HepG2 (cell line): ENCODE data around the gene GLIS1. TPM values are rescaled to one million over a fixed set of nuclear protein-coding genes. Genes with fewer than 3 reads are reported as not detected.

ENCODE experiments used
- ATAC-seq: fragments of 200-7000 bp; cut with Tn5 transposase; 3 replicates; pipeline ENCODE4 v1.9.1; 2020; ENCODE audit warnings: mild to moderate bottlenecking, moderate library complexity
- BruUV-seq: library from RNA; stranded (reverse); fragments of 400-500 nt; replicated peaks from 2 replicates; lab custom pipeline; 2021; lab: Mats Ljungman, UMichigan
- CTCF ChIA-PET: fragments of 300-600 bp; formaldehyde crosslinking; extraction: SDS; loops from one replicate; lab custom pipeline; 2021; ENCODE audit warnings: low total read pairs, inconsistent platforms, low intra/inter-chr PET ratio; lab: Yijun Ruan, JAX
- POLR2A ChIA-PET: fragments of 350-600 bp; sonication (Branson Sonifier 250); formaldehyde crosslinking; loops from one replicate; lab custom pipeline; 2020; ENCODE audit warnings: antibody characterized with exemption, inconsistent platforms; lab: Yijun Ruan, JAX
- DNase-seq: peaks from one replicate; pipeline ENCODE4 v3.0.0-alpha.2; 2015; ENCODE audit warnings: low spot score
- FAIRE-seq: peaks from 3 replicates; lab custom pipeline; 2011; peaks lifted over from hg19 to GRCh38; lab: Jason Lieb, UNC
- H2AFZ ChIP-seq: one replicate; pipeline ENCODE4 v1.6.1; 2011; ENCODE audit warnings: low read length, inconsistent platforms
- H3K27ac ChIP-seq: fragments of 300-600 bp; 3 replicates; pipeline ENCODE4 v1.8.0; 2011; ENCODE audit warnings: mixed run types, mild to moderate bottlenecking, mixed read lengths, low read length, inconsistent platforms; ENCODE audit not compliant: insufficient read depth; ENCODE audit errors: extremely low read length
- H3K27me3 ChIP-seq, 2 experiments: fragments of 200-600 bp in 1 of 2; 2 replicates in 1 of 2; 3 replicates in 1 of 2; pipeline versions ENCODE4 v1.6.0 to v1.8.0; 2011; ENCODE audit warnings: low read length in 2 of 2, mild to moderate bottlenecking in 2 of 2, moderate library complexity in 2 of 2, inconsistent platforms in 1 of 2; ENCODE audit not compliant: insufficient read depth in 2 of 2, control insufficient read depth in 1 of 2
- H3K36me3 ChIP-seq, 2 experiments: fragments of 200-600 bp in 1 of 2; replicated peaks in 1 of 2; 2 replicates in 1 of 2; 3 replicates in 1 of 2; pipeline versions ENCODE4 v1.5.1 to v1.8.0; 2011; ENCODE audit warnings: low read length in 2 of 2, inconsistent platforms in 1 of 2; ENCODE audit not compliant: insufficient read depth in 2 of 2, control insufficient read depth in 1 of 2
- H3K4me1 ChIP-seq: 2 replicates; pipeline ENCODE4 v1.5.1; 2012; ENCODE audit warnings: low read length, inconsistent platforms; ENCODE audit not compliant: insufficient read depth
- H3K4me2 ChIP-seq: 2 replicates; pipeline ENCODE4 v1.6.0; 2011; ENCODE audit warnings: low read depth, low read length, inconsistent platforms
- H3K4me3 ChIP-seq, 3 experiments: fragments of 200-600 bp in 1 of 3; sonication (generic), shearing (Covaris generic) in 1 of 3; replicated peaks in 1 of 3; 2 replicates each; pipeline ENCODE4 v1.5.1; 2011 to 2016; ENCODE audit warnings: low read length in 3 of 3, inconsistent platforms in 2 of 3, low read depth in 2 of 3, mild to moderate bottlenecking in 2 of 3, control low read depth in 1 of 3, mixed read lengths in 1 of 3; ENCODE audit not compliant: insufficient read depth in 1 of 3
- H3K79me2 ChIP-seq: one replicate; pipeline ENCODE4 v1.6.1; 2011; ENCODE audit warnings: low read length, inconsistent platforms; ENCODE audit not compliant: insufficient read depth
- H3K9ac ChIP-seq: 2 replicates; pipeline ENCODE4 v1.6.0; 2011; ENCODE audit warnings: mild to moderate bottlenecking, low read depth, low read length, inconsistent platforms; ENCODE audit not compliant: insufficient read depth
- H3K9me3 ChIP-seq: 2 replicates; pipeline ENCODE4 v1.5.1; 2012; ENCODE audit warnings: mild to moderate bottlenecking, low read length
- H4K20me1 ChIP-seq: 2 replicates; pipeline ENCODE4 v1.6.0; 2011; ENCODE audit warnings: inconsistent platforms, mild to moderate bottlenecking, low read length, moderate library complexity; ENCODE audit not compliant: insufficient read depth
- LCORL ChIP-seq, 2 experiments: fragments of 450-650 bp in 1 of 2; sonication (generic) in 1 of 2; formaldehyde crosslinking in 1 of 2; IDR thresholded peaks; 2 replicates each; pipeline versions ENCODE4 v1.5.0 to v1.6.1; 2017 to 2020; ENCODE audit warnings: antibody characterized with exemption in 1 of 2, missing genetic modification reagents in 1 of 2
- ZBTB8A ChIP-seq: sonication (generic); formaldehyde crosslinking; IDR thresholded peaks from 2 replicates; pipeline ENCODE4 v1.4.0; 2020; ENCODE audit warnings: mild to moderate bottlenecking, low read depth, missing genetic modification reagents, borderline replicate concordance
- ZNF710 ChIP-seq: sonication (generic); formaldehyde crosslinking; IDR thresholded peaks from 2 replicates; pipeline ENCODE4 v1.5.0; 2020; ENCODE audit warnings: mild to moderate bottlenecking, missing genetic modification reagents, borderline replicate concordance
- WGBS: methylation state at CpG from one replicate; pipeline ENCODE4 v1.1.6; 2017; ENCODE audit warnings: low lambda C conversion rate; 5-methylcytosine and 5-hydroxymethylcytosine counted together
- in situ Hi-C: cut with HindIII; loops from 2 replicates; pipeline ENCODE4 v1.10.0; 2017; ENCODE audit warnings: low pct_unique_long_range_greater_than_20kb; ENCODE audit not compliant: extremely low pct_ligation_motif_present
- intact Hi-C: fragments of 100-400 bp; cut with micrococcal nuclease; formaldehyde crosslinking; loops from one replicate; pipeline ENCODE4 v1.10.0; 2022; ENCODE audit not compliant: unreplicated experiment
- polyA plus RNA-seq, 8 experiments: library from polyadenylated mRNA; depleted of rRNA in 3 of 8; stranded (reverse) in 7 of 8; unstranded in 1 of 8; fragments of >200 nt; fragmentation: Illumina TruSeq in 4 of 8; extraction: Trizol in 4 of 8; gene quantifications; 2 replicates each; pipeline versions ENCODE4 v1.2.1 to v1.2.3, GENCODE V29; 2011 to 2016; ENCODE audit warnings: low read depth in 4 of 8, missing spikeins in 1 of 8, mixed read lengths in 1 of 8; ENCODE audit not compliant: insufficient read depth in 1 of 8
- total RNA-seq, 5 experiments: library from RNA; depleted of rRNA; stranded (reverse); fragments of >200 nt; fragmentation: Illumina TruSeq; extraction: Trizol; gene quantifications; 2 replicates each; pipeline ENCODE4 v1.2.3, GENCODE V29; 2016; ENCODE audit warnings: low read depth in 1 of 5
- TF ChIP-seq, protein P1 (sequence below): sonication (generic); formaldehyde crosslinking; conservative IDR thresholded peaks from 2 replicates; pipeline ENCODE4 v1.4.0; 2020; ENCODE audit warnings: missing genetic modification reagents

GLIS1 gene
- total and polyA plus RNA-seq, 2 of the 13 experiments (the other 11 are each of a cell fraction or from before 2014, with no cell fraction given) = 0.03 TPM; not detected in 1

- ChIA-PET CTCF (no interaction called here), POLR2A (no interaction called here)
- 25% methylated on average over 11 of the region's 11 CpGs for WGBS
- H3K4me2 ChIP-seq = no peak overlapping the region
- no peaks in the 10 kb centered on the region for H3K79me2 ChIP-seq
- peaks cover 11% of the 10 kb centered on the region for H3K4me1 ChIP-seq
- no peak overlapping the region for H3K4me3 ChIP-seq
- no TSS peak for BruUV-seq
- H3K27ac ChIP-seq = no peak overlapping the region
- DNase-seq (no peak), ATAC-seq (peak; percentile 70), FAIRE-seq (no peak)
- H3K9me3 ChIP-seq = no peaks in the 10 kb centered on the region
- H3K27me3 ChIP-seq = peaks cover 9 to 50% of the 10 kb centered on the region in 2 experiments
- no peaks in the 10 kb centered on the region for H3K36me3 ChIP-seq
- in situ Hi-C loops = no loop called here
- no peaks in the 10 kb centered on the region for H4K20me1 ChIP-seq
- no peak overlapping the region for H2AFZ ChIP-seq
- intact Hi-C loops = no loop called here
- TF ChIP-seq, protein P1, sequence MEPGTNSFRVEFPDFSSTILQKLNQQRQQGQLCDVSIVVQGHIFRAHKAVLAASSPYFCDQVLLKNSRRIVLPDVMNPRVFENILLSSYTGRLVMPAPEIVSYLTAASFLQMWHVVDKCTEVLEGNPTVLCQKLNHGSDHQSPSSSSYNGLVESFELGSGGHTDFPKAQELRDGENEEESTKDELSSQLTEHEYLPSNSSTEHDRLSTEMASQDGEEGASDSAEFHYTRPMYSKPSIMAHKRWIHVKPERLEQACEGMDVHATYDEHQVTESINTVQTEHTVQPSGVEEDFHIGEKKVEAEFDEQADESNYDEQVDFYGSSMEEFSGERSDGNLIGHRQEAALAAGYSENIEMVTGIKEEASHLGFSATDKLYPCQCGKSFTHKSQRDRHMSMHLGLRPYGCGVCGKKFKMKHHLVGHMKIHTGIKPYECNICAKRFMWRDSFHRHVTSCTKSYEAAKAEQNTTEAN = no peak
- TF ChIP-seq ZBTB8A (CRISPR knock-in tag) = no peak
- no peak overlapping the region for H3K9ac ChIP-seq
Measured at GRCh38 chr1:53525595-53525994, 213.4 kb downstream of the GLIS1 start.

DNA sequence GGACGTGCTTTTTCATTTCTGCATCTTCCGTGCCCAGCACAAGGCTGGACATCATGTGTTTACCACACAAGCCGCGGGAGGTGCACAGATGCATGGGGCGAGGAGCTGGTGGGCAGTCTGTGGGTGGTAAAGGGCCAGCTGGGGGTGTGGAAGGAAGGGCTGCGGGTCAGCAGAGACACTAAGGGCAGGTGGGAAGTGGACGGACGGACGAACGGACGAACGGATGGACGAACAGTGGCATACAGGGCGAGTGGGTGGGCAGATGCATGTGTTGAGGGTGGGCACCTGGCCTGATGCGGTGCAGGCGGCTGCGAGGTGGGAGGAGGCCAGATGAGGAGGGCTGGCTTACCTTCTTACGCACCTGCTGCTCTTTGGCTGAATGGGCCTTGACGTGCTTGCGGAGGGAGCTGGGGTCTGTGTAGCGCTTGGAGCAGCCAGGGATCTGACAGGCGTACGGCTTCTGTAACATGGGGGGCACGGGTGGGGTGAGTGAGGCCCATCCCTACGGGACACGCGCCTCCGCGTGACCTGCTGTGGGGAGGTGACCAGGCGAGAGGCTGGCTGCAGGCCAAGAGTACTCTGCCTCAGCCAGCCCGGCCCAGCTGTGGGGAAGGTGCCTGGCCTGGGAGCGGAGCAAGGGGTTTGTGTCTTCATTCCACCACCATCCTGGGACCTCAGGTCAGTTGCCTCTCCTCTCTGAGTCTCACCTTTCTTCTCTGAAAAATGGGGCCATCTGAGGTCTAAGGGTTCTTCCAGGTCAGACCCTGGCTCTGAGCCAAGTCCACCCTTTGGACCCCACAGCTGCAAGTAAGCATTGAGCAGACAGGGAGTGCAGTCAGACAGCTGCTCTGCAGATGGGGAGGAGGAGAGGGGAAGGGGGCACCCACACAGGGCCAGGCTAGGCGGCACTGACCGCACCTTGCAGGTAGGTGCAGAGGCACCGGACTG, 214.3 kb downstream of the GLIS1 start:
- TF ChIP-seq LCORL (IDR thresholded peaks at IDR 0.05) = peak; percentile 52; the same call in 1 of the 2 replicates
- no peak for TF ChIP-seq LCORL (CRISPR knock-in tag; IDR thresholded peaks at IDR 0.05)
- no peak for TF ChIP-seq ZNF710 (CRISPR knock-in tag)
- Histone ChIP-seq H2AFZ (no peak overlapping the region), H3K9ac (no peak overlapping the region), H3K9me3 (no peaks in the 10 kb centered on the region), H3K27me3 (peaks cover 10 to 49% of the 10 kb centered on the region in 2 experiments), H3K4me2 (no peak overlapping the region), H3K4me1 (peaks cover 11% of the 10 kb centered on the region), H3K4me3 (no peak overlapping the region), H3K79me2 (no peaks in the 10 kb centered on the region), H4K20me1 (no peaks in the 10 kb centered on the region), H3K27ac (no peak overlapping the region), H3K36me3 (no peaks in the 10 kb centered on the region)
- ChIA-PET CTCF (no interaction called here), POLR2A (no interaction called here)
- intact Hi-C loops (no loop called here), in situ Hi-C loops (no loop called here)
- no TSS peak for BruUV-seq
- FAIRE-seq = no peak
- ATAC-seq = no peak
- 49% methylated on average over 28 of the region's 35 CpGs for WGBS
- no peak for DNase-seq
